Liver (tissue), 2 donors: Measurements from ENCODE around the gene FANCM.

Source experiments
- CTCF ChIP-seq: fragments of 150-350 bp; IDR thresholded peaks from 2 replicates; pipeline ENCODE4 v1.5.1; 2017; ENCODE audit warnings: improper control_type of control experiment, low read depth, low read length; ENCODE audit not compliant: missing input control
- MAX ChIP-seq: IDR thresholded peaks from 2 replicates; pipeline ENCODE4 v1.6.1; 2016; ENCODE audit warnings: antibody characterized with exemption
- YY1 ChIP-seq: IDR thresholded peaks from 2 replicates; pipeline ENCODE4 v1.6.1; 2016; ENCODE audit warnings: antibody characterized with exemption, mild to moderate bottlenecking
- donor health status: healthy.

- TF ChIP-seq MAX = no peak
- no peak for TF ChIP-seq CTCF
- TF ChIP-seq YY1 = no peak
Observed at GRCh38 chr14:45114327-45114726, 21.4 kb upstream of the FANCM start.
